ENCODE data around the gene SNAP25. TPM values are rescaled to one million over a fixed set of nuclear protein-coding genes. Genes with fewer than 3 reads are reported as not detected.

Gene SNAP25
- total RNA-seq, 1 experiment from 2014 or later = not detected

DNA sequence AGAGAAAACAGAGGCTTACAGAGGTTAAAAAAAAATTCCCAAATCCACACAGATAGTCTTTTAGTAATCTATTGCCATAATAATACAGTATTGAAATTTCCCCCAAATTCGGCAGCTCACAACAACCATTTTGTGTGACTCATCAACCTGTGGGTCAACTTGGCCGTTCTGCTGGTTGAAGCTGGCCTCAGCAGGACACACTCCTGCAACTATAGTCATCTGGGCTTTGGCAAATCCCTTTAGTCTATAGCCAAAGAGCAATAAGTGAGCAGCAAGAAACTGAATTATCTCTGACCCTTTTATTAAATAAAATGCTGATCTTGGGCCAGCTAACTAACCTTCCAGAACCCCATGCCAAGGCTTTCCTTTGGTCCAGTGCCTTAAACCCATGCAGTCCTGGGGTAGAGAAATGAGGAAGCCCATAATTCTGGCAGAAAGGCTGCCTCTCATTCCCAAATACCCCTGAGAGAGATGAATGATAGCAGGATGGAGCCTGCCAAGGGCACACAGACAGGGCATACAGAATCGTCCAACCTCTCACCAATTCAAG is 17.2 kb upstream of the SNAP25 start:
- ChIA-PET POLR2A (ENCODE audit: unreplicated experiment) (no interaction called here), CTCF (no interaction called here)
- Histone ChIP-seq H3K79me2 (ENCODE audit: low read length) (no peaks in the 10 kb centered on the region), H3K9me2 (replicated peaks; ENCODE audit: low read length) (no peaks in the 10 kb centered on the region), H3K27me3 (ENCODE audit: low read length) (peaks cover 41% of the 10 kb centered on the region), H3F3A (ENCODE audit: low read length, unreplicated experiment) (no peaks in the 10 kb centered on the region), H3K9ac (ENCODE audit: low read length) (no peak overlapping the region), H3K4me2 (ENCODE audit: low read length) (no peak overlapping the region), H4K20me1 (ENCODE audit: low read length) (no peaks in the 10 kb centered on the region), H3K36me3 (ENCODE audit: low read depth, low read length) (no peaks in the 10 kb centered on the region), H2AFZ (ENCODE audit: low read length) (no peak overlapping the region), H3K4me1 (ENCODE audit: insufficient read depth, low read length) (no peaks in the 10 kb centered on the region), H3K4me3 (ENCODE audit: low read length) (no peak overlapping the region), H3K9me3 (ENCODE audit: low read length) (no peaks in the 10 kb centered on the region), H3K27ac (ENCODE audit: low read length) (no peak overlapping the region)
- ATAC-seq = no peak
- no peak for DNase-seq
- intact Hi-C loops (cut with micrococcal nuclease) = no loop called here
- no TSS peak for BruUV-seq (replicated peaks)
- TF ChIP-seq EZH2 (IDR thresholded peaks at IDR 0.05; ENCODE audit: low read length, unreplicated experiment) (no peak), EZH2phosphoT487 (IDR thresholded peaks at IDR 0.05; ENCODE audit: borderline replicate concordance, low read length) (no peak)
- TF ChIP-seq, protein P1, sequence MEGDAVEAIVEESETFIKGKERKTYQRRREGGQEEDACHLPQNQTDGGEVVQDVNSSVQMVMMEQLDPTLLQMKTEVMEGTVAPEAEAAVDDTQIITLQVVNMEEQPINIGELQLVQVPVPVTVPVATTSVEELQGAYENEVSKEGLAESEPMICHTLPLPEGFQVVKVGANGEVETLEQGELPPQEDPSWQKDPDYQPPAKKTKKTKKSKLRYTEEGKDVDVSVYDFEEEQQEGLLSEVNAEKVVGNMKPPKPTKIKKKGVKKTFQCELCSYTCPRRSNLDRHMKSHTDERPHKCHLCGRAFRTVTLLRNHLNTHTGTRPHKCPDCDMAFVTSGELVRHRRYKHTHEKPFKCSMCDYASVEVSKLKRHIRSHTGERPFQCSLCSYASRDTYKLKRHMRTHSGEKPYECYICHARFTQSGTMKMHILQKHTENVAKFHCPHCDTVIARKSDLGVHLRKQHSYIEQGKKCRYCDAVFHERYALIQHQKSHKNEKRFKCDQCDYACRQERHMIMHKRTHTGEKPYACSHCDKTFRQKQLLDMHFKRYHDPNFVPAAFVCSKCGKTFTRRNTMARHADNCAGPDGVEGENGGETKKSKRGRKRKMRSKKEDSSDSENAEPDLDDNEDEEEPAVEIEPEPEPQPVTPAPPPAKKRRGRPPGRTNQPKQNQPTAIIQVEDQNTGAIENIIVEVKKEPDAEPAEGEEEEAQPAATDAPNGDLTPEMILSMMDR (conservative IDR thresholded peaks at IDR 0.05; ENCODE audit: low read depth, low read length) = no peak

DNA sequence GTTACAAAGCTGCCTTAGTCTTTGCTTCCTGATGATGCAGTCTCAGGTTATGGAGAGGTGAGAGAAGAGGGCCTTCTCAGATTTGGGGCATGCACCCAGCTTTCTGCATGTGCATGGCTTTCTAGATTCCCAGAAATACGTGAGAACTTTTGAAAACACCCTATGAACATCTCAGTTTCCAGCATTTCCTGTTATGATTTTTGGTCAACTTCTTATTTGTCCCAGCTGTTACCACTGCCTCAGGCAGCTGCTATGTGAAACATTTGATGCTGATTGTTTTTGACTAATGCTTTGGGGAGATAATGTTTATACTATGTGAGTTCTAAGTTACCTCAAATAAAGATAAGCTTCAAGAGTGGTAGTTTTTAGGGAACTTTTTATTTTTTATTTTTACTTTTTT is 9.5 kb upstream of the SNAP25 start:
- ChIA-PET POLR2A (ENCODE audit: unreplicated experiment) (no interaction called here), CTCF (no interaction called here)
- Histone ChIP-seq H3K4me1 (ENCODE audit: insufficient read depth, low read length) (no peaks in the 10 kb centered on the region), H4K20me1 (ENCODE audit: low read length) (no peaks in the 10 kb centered on the region), H3K27ac (ENCODE audit: low read length) (no peak overlapping the region), H3K4me2 (ENCODE audit: low read length) (no peak overlapping the region), H3K9me3 (ENCODE audit: low read length) (no peaks in the 10 kb centered on the region), H3K9me2 (replicated peaks; ENCODE audit: low read length) (no peaks in the 10 kb centered on the region), H3F3A (ENCODE audit: low read length, unreplicated experiment) (no peaks in the 10 kb centered on the region), H3K9ac (ENCODE audit: low read length) (no peak overlapping the region), H3K27me3 (ENCODE audit: low read length) (peaks cover 69% of the 10 kb centered on the region), H3K79me2 (ENCODE audit: low read length) (no peaks in the 10 kb centered on the region), H3K36me3 (ENCODE audit: low read depth, low read length) (no peaks in the 10 kb centered on the region), H3K4me3 (ENCODE audit: low read length) (no peak overlapping the region), H2AFZ (ENCODE audit: low read length) (no peak overlapping the region)
- DNase-seq (no peak), ATAC-seq (no peak)
- no peak for TF ChIP-seq EZH2 (IDR thresholded peaks at IDR 0.05; ENCODE audit: low read length, unreplicated experiment)
- TF ChIP-seq EZH2phosphoT487 (IDR thresholded peaks at IDR 0.05; ENCODE audit: borderline replicate concordance, low read length) = no peak
- TF ChIP-seq, protein P1 (conservative IDR thresholded peaks at IDR 0.05; ENCODE audit: low read depth, low read length) = no peak
- intact Hi-C loops (cut with micrococcal nuclease) = no loop called here
- BruUV-seq (replicated peaks) = no TSS peak

DNA sequence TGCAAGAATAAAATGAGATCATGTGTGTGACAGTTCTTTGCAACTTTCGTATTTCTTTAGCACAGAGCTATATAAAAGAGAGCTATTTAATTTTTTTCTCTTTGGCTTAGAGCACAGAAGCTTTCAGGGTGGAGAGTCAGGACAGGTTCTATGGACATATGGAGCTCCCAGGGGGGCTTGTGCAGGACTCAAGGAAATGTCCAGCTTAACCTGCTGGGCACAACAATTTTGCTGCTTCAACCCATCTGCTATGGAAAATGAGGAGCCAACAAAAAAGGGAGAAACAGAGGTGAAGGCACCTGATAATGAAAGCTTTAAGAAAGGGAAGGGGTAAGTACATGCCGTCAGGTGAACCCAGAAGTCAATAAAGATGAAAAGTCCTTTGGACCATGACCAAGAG is 5.1 kb upstream of the SNAP25 start:
- ChIA-PET CTCF (no interaction called here), POLR2A (ENCODE audit: unreplicated experiment) (no interaction called here)
- TF ChIP-seq EZH2 (IDR thresholded peaks at IDR 0.05; ENCODE audit: low read length, unreplicated experiment) (no peak), EZH2phosphoT487 (IDR thresholded peaks at IDR 0.05; ENCODE audit: borderline replicate concordance, low read length) (no peak)
- TF ChIP-seq, protein P1 (conservative IDR thresholded peaks at IDR 0.05; ENCODE audit: low read depth, low read length) = no peak

More for the DNA sequence above, 5.1 kb upstream of the SNAP25 start:
- Histone ChIP-seq H2AFZ (ENCODE audit: low read length) (no peak overlapping the region), H3K27me3 (ENCODE audit: low read length) (peaks cover 58% of the 10 kb centered on the region), H3K4me1 (ENCODE audit: insufficient read depth, low read length) (no peaks in the 10 kb centered on the region), H4K20me1 (ENCODE audit: low read length) (no peaks in the 10 kb centered on the region), H3K4me2 (ENCODE audit: low read length) (no peak overlapping the region), H3K9me3 (ENCODE audit: low read length) (no peaks in the 10 kb centered on the region), H3F3A (ENCODE audit: low read length, unreplicated experiment) (no peaks in the 10 kb centered on the region), H3K27ac (ENCODE audit: low read length) (no peak overlapping the region), H3K4me3 (ENCODE audit: low read length) (no peak overlapping the region), H3K79me2 (ENCODE audit: low read length) (no peaks in the 10 kb centered on the region), H3K9me2 (replicated peaks; ENCODE audit: low read length) (no peaks in the 10 kb centered on the region), H3K9ac (ENCODE audit: low read length) (no peak overlapping the region), H3K36me3 (ENCODE audit: low read depth, low read length) (no peaks in the 10 kb centered on the region)
- no TSS peak for BruUV-seq (replicated peaks)
- ATAC-seq (no peak), DNase-seq (no peak)
- intact Hi-C loops (cut with micrococcal nuclease) = no loop called here
